ENCODE measurements around the gene NRF1.

Gene NRF1

DNA sequence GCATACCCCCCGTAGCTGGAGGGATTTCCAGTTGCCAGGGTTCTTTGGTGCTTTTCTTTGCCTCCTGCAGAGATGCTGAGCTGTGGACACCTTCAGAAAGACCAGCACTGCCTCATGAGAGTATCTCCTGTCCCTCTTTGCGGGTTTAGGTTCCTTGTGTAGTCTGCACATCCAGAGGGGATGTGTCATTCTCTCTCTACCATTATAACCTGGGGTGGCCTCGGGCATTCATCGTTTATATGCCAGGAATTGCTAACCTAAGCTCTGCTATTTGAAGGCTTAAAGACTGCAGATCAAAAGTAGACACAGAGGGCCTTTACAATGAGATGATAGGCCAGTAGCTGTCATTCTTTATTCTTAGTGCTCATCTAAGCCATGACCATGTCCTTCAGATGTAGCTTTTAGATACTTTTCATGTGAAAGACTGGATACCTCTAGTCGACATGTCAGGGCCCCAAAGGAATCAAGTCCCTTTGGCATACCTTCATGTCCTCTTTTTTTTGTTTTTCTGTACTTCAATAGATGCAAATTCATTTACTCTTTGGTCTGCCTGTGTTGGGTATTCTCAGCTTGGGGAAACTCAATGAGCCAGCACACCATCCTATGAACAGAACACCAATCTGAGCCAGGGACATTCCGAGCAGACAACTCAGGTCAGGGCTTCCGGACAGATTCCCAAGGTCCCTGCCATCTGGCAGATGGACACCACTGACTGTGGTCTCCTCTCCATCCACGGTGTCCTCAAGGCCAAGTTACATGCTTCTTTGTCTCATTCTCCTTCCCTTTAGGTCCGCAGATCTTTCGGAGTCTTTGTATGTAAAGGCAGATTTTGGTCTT, 129.3 kb downstream of the NRF1 start:
- no peak for DNase-seq (ENCODE audit: low spot score)

DNA sequence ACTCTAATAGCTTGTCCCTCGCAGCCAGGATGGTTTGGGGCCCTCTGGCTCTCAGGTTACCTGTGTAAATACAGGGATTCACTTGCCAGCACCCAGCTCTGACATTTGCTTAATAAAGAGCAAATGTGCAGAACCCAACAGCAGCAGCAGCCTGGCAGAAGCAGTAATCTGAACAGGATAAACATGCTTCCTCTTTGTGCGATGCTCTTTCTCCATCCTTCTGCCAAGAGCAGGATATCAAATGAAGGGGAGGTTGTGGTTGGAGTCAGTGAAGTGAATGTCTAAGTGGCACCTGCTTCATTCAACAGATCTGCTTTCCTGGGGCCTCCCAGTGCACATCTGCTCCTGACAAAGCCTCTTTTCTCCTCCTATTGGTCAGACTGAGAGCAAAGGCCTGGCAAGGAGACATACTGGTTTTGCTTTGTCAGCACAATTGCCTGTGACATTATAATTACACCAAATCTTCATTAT, 130.3 kb downstream of the NRF1 start:
- no peak for DNase-seq (ENCODE audit: low spot score)

DNA sequence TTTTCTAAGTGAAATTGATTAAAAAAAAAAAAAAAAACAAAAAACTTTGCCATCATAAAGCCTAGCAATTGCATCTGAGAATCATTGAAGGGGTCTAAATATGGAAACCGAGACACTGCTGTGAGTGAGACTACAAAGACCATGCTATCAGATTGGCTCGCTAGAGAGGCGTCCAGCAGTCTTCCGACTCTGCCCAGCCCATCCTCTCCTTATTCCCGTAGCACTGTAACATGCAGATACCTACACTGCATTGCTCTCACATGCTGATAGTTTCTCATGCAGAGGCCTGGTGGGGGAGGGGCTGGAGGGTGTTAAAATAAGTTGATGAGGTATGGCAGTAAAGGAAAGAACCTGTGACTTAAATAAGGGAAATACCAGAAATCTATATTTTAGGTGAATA, 130.7 kb downstream of the NRF1 start:
- DNase-seq (ENCODE audit: low spot score), result no peak

DNA sequence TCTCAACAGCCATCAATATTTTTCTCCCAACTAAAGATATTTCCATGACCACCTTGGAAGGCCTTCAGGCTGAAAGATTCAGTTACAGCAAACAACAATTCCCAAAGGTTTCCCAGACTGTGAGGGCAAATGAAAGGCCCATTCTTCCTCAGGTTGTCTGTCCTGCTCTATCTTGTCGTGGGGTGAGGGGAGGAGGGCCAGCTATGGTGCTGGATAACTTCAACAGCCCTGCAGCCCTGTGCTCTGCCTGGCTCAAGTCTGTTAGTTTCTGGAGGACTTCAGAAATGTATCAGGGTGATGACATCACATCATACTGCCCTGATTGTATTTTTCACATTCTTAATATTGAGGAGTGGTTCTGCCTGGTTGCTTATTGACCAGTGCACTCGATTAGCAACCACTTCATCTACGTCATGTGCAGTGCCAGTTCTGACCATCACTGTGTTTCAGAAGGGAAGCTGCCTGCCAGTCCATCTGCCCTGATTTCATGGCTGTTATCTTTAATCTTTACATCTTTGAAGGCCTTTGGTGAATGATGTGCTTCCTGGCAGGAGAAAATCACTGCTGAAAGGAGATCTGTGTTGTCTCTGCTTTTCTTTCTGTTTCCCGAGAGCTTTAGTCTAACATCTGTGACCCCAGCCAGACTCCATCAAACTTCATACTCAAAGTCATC, 135.5 kb downstream of the NRF1 start:
- DNase-seq (ENCODE audit: low spot score), result no peak

DNA sequence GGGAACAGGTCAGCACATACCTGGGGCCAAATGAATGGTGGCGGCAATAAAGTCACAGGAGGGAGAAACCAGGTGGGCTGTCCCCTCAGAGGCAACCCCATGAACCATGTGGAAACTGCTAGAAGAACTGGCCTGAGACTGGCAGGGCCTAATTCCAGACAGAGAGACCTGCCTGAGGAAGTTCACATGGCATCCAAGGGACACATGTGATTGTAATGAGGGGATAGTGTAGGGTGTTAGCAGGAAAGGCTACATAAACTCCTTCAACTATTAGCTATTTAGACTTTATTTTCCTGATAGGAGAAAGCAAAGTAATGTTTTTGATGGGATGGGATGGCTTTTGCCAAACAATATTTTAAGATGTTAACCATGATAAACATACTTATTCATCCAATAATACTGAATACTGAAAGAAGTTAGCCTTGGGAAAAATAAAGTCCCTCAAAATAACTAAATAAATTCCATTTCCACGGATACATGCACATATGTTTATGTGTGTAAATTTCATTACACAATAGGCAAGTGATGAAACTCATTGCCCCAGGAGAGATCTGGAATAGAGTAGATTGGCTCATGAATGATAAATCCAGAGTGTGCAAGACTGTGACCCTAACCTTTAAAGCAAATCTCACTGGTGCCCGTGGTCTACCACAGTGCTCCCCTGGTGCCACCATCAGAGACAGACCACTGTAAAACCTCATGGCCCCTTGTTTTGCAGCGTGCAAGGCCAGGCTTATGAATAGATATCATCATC, 137.0 kb downstream of the NRF1 start:
- no peak for DNase-seq (ENCODE audit: low spot score)

DNA sequence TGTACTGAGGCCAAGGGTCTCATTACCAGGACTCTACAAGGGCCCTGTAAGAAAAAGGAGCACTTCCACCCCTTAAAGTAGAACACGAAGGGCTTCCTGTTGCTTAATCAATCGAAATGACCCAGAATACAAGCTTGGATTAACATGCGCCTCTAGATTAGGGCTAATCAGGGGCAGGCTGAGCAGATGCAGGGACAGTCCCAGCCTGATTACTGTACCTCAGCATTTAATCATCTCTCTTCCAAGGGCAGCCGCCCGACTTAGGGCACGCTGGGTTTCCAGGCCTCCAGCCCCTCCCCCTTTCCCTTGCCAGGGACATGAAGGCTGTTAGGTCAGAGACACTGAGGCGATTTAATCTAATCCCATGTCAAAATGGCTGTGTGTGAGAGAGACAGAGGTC, 138.6 kb downstream of the NRF1 start:
- no peak for DNase-seq (ENCODE audit: low spot score)

DNA sequence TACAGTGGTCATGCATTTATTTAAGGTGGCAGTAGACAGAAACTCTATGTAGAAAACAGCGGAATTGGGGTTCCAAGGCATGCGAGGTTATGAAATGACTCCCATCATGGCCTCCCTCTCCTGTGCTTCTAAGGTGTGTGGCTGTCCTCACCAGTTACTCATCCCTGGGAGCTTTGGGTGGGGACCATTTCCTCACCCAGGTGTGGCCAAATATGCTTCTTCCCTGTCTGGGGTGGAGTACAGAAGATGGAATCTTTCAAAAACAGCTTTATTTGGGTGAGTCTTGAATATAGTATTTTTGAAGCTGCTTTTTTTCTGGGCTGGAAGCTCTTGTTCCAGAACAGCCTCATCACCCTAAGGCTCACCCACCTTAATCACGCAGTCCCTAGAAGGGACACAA, 139.0 kb downstream of the NRF1 start:
- no peak for DNase-seq (ENCODE audit: low spot score)

DNA sequence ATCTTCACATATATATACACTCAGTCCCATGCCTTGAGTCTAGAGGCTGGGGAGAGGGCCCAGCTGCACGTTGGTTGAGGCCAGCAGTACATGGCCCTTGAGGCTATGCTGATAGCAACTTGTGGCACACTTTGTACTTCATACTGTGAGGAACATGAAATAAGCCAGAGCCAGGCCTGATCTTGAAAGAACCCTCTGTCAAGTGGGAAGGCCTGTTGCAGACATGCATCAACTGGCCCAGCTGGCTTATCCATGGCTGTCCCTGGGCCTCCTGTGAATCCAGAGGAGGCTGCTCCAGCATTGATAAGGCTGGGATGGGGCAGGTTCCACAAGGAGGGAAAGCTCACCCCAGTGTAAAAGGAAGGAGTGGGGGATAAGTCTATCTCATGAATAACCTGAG, 140.4 kb downstream of the NRF1 start:
- no peak for DNase-seq (ENCODE audit: low spot score)

DNA sequence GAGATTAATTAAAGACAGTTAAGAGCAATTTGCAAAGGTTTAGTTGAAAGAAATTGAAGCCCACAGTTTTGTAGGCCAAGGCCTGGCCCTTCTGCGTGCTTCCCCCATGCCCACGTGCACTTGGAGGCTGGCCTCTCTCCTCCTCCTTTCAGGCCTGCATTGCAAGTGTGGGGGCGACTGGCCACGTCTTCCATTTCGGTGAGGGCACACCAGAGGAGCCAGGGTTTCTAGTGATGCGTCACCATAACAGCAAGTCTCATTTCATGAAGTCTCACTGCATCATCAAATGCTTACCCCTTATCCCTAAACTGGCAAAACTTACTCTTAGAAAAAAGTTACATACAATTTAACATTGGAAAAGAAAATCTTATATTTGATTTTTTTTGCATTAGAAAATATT, 141.2 kb downstream of the NRF1 start:
- DNase-seq (ENCODE audit: low spot score), result no peak

DNA sequence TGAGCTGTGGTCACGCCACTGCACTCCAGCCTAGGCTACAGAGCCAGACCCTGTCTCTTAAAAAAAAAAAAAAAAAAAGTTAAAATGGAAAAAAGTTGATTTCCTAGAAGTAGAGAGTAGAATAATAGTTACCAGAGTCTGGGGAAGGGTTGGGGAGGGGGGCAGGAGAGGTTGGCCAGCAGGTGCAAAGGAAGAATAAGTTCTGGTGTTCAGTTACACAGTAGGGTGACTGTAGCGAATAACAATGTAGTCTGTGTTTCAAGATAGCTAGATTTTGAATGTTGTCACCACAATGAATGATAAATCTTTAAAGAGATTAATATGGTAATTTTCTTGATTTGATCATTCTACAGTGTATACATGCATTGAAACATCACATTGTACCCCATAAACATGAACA, 142.9 kb downstream of the NRF1 start:
- DNase-seq (ENCODE audit: low spot score), result no peak

DNA sequence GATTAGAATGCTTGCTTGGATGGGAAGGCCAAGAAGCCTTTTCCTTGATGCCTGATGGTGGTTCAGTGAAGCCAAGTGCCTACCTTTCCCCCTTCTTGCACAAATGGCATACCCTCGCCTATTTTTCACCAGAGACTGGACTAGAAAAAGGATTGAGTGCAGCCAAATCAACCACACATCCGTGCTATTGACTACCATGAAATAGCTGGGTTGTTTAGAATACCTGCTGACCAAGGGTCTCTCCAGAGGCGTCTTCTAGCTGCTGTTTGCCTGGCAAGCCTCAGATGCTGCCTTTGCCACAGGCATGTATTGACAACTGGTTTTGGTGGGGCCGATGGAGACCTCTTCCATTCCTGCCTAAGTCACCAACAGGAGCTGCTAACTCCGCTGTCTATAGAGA, 146.5 kb downstream of the NRF1 start:
- DNase-seq (ENCODE audit: low spot score), result no peak

DNA sequence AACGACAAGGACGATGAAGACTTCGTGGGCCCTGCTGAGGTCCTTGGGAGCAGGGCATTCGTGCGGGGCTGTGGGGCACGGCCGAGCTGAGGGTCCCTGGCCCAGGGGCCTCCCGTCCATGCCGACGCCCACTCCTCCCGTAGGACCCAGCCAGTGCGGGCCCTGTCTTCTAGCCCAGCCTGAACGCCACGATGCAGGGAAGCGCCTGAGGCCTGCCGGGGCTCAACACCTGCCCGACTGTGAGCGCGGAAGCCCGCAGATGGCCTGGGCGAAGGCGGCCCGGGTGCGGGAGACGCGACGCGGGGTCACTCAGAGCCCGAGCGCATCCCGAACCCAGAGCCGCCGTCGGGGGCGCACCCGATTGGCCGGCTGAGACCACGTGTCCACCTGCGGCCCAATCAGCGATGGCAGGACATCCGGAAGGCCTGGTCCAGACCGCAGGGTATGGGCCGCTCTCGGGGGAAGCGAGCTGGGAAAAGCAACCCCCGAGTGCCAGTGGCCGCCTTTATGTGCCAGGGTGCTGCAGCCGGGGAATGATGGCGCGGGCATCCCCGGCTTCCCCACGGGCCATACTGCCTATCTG, 151.0 kb downstream of the NRF1 start:
- DNase-seq (ENCODE audit: low spot score), result no peak

DNA sequence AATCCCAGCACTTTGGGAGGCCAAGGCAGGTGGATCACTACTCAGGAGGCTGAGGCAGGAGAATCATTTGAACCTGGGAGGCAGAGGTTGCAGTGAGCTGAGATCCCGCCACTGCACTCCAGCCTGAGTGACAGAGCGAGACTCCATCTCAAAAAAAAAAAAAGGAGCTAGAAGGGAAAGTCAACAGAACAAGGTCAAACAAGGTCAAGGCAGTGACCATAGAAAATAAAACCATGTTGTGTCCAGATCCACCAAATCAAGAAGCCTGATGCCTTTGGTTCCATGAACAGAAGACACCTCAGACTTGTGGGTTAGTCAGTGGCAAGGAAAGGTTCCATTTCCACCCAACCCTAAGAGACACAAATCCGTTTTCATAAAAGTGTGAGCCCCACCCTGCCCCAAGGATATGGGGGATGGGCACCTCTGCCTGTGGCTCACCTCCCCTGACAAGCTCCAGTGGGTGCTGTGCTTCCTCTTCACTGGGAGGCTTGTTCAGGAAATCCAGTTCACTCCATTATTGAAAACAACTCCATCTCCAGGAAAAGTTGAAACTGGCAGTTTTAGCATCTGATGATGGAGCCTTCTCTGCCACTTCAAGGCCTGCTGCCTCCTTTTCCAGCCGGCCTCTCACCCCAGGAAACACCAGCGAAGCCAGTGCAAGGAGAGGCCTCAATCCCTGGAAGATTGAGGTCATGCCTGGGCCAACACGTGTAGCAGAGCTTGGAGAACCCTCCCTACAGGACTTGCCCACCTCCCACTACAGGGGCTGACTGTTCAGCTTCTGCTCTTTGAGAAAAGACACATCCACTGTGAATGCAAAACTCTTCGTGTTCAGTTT, 152.9 kb downstream of the NRF1 start:
- DNase-seq (ENCODE audit: low spot score), result no peak

DNA sequence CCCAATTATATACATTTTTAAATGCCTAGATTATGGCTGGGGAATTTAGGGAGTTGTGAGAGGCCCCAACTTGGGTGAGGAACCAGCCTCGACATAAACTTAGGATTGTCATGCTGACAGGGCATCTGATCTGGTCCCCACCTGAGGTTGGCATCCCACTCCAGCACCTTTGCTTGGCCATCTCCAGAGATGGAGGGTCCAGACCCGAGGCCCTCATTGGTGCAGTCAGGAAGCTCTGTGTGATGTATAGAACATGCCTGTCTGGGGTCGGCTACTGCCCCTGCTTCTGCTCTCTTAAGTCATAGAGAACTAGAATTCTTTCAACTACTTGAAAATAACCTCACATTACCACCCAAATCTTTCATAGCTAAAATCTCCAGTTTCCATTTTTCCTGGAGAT, 153.8 kb downstream of the NRF1 start:
- no peak for DNase-seq (ENCODE audit: low spot score)

DNA sequence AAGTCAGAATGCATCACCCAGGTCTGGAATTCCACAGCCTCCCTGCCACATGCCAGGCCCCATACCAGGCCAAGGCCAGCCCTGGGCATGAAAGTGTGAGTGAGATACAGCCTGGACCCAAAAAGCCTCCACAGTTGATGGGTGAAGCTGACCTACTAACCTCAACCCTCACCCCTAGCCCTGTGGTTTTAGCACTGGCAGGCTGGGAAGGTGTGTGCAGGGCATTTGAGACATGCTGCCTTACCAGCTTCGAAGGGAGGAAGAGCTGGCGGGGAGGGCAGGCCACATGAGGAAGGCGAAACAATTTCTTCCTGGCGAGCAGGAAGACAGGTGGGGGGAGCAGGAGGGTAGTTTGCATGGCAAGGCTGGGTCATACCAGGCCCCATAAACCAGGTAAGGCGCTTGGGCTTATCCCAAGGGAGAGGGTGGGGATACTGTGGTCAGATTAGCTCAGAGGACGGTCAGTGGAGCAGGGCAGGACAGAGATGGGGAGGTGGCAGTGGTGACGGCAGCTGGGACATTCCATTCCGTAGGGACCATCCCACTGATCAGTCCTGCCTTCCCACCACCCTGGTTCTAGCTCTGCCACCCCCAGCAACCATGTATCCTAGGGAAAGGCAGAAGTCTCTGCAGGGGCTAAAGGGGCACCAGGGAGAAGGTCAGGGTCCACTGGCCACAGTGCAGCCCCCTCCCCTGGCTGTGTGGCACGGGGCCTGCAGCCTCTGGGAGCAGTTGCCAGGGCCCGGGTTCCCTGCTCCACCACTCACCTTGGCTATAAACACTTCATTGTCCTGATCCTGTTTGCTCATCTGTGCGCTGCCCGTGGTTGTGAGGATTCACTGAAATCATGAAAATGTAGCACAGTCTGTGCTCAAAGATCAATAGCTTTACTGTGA, 155.8 kb downstream of the NRF1 start:
- no peak for DNase-seq (ENCODE audit: low spot score)

DNA sequence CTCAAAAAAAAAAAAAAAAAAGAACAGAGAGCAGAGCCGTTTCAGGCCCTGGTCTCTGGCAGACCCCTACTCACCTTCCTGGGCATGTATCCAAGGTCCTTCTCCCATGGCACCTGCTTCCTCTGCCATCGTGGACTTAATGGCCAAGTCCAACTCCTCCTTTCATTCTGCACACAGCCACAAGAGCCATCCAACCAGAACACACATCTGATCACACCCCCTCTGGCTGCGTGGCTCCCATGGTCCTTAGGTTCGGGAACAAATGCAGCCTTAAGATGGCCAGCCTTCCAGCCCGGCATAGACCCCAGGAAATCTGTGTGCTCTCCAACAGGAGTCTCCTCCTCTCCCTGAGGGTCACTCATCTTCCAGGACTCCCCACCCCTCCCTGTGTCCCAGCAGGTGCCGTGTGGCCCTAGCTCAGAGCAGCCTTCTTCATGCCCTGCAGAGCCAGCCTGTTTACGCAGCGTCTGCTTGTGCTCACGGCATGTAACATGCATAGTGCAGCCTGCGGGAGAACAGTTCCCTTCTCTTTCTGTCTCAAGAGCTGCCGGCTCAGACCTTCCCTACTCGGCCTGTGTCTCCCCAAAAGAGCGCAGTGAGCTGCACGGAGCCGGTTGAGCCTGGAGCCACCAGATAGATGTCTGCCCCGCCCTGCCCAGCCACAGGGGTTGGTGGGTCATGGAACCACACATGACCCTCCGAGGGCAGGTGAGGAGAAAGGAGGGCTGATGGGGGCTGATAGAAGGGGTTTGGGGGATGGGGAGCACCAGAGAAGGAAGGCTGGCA, 157.3 kb downstream of the NRF1 start:
- no peak for DNase-seq (ENCODE audit: low spot score)

DNA sequence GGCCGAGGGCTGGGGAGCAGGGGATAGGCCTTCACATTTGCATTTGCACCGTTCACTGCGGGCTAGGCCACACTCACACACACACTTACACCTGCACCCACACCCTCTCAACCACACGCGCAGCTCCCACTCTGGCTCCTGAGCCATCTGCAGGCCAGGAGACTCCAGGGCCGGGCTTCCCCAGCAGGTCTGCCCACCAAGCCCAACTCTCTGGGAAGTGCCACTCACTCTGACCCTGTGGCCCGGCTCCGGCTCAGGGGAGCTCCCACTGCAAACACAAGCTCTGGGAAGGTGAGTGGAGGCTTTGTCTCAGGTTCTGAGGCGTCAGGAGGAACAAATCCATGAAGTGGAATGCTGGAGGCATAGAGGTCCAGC, 157.9 kb downstream of the NRF1 start:
- DNase-seq (ENCODE audit: low spot score), result no peak

DNA sequence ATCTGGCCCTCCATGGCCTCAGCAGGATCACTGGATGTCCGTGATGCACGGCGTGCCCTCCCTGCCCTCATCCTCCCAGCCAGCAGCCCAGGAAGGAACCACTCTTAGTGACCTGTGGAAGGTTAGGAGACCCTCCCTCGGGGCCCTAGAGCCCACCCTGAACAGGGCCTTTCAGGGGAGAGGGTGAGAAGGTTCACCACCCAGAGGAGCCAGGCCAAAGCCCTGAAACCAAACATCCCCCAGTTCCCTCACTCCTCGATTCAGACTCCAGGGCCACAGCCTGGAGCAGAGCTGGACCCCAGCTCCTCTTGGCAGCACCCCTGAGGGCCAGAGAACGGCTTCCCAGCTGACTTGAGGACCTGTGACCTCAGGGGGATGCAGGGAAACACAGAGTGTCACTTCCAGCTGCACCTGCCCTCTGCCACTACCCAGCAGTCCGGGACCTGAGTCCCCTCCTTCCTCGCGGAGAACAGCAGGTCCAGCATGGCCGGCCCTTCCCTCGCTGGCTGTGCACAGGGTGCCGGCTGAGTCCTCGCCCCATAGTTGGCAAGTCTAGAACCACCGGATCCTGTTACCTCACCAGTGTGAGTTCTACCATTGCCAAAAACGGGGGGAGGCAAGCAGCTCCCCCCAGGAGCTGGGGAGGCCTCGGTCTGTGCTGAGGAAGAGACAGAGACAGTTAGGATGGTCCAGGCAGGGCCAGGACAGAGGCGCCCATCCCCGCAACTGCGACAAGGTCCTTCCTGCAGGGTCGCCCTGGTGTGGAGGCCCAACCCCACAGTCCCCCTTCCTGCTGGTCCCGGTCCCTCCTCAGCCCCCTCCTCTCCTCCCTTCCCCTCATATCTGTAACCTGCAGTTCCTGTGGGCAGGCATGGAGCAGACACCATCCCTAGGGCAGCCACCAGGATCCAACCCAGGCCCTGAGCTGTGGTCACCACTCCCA, 158.6 kb downstream of the NRF1 start:
- DNase-seq (ENCODE audit: low spot score), result peak; percentile 41

Measured in ecto neural progenitor cell (in vitro differentiated cells).